ENCODE results near the gene MXRA8.
"Not testable (repeated sequence)": the region's sequence is repeated elsewhere in the genome, so short reads cannot be mapped to it uniquely, and the experiment has no call there.

Gene MXRA8

GRCh38 chr1:1358433-1359271, at the start of gene MXRA8:
MXRA8 (minus strand) TSS chr1:1358555; CDS start chr1:1358504, 51 bp downstream.
- peak; percentile 93 for DNase-seq

DNA sequence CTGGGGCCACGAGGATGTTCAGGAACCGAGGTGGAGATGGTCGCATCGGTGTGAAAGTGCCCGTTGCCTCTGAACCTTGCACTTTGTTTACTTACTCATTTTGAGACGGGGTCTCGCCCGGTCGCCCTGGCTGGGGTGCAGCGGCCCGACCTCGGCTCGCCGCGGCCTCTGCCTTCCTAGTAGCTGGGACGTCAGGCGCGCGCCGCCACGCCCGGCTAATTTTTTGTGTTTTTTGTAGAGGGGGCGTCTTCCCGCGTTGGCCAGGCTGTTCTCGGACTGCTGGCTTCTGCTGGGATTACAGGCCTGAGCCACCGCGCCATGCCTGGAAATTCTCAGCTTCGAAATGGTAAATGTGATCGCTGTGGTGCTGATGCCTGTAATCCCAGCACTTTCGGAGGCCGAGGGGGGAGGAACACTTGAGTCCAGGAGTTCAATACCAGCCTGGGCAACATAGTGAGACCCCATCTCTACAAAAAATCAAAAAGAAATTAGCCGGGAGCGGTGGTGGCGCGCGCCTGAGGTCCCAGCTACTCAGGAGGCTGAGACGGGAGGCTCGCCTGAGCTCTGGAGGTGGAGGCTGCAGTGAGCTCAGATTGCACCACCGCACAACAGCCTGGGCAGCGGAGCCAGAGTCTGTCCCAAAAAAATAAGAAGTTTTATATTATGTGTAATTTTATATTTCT, 49.4 kb upstream of the MXRA8 start:
- DNase-seq, result no peak

DNA sequence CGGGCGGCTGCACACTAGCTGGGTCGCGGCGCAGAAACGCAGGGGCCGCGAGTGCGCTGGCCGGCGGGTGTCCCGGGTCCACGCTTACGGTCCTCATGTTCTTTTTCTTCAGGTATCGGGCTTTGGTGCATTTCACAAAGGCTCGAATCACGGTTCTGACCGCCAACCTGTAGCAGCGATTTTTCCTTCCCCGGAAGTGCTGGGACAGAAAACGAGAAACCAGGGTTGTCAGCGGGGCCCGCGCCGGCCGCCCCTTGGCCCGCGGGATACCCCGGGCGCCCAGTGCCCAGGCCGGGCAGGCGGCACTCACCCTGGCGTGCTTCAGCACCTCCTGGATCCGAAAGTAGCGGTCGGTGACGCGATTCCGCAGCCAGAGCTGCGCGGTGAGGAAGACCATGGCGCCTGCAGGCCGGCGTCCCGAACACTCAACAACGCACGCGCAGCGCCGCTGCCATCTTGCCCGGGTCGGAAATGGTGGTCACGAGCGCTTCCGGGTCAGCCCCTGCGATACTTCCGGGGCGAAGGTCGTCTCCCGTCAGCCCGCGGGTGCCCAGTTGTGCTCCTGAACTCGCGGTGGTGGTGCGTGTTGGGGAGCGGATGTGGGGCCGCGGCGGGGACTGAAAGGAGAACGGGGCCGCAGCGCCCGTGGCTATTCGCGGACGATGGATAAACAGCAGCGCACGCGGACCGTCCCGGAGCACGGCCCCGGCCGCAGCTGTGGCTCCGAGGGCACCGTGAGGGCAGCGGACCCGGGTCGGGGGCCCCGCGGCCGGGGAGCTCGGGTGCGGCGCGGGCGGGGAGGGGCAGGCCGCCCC, 48.7 kb upstream of the MXRA8 start, which contains the start of gene MRPL20:
Gene MRPL20 (minus strand): TSS at position 473 of the 815 bp plus-strand sequence. CDS start 76 bp downstream, at position 397.
- DNase-seq, result peak; percentile 88

DNA sequence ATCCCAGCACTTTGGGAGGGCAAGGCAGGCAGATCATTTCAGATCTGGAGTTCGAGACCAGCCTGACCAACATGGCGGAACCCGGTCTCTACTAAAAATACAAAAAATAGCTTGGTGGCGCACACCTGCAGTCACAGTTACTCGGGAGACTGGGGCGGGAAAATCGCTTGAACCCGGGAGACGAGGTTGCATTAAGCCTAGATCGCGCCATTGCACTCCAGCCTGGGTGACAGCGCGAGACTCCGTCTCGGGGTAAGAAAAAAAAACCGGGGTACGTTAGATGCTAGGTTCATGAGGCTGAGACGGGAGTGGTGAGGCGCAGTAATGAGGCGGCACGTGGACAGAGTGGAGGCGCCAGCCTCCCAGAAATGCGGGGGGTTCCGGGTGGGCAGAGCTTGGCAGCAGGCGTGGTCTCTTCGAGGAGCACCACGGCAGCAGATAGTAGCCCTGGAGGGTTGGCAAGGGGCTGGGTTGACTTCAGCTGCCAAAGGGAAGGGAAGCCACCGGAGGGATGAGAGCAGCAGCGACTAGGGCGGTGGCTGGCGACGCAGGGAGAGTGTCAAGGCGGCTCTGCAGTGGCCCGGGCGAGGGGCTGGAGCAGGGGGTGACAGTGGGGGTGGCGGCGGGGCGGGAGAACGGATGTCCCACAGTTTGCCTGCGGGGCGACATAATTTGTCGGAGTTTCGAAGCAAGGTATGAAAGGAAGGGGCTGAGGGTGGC, 47.9 kb upstream of the MXRA8 start:
- no peak for DNase-seq

DNA sequence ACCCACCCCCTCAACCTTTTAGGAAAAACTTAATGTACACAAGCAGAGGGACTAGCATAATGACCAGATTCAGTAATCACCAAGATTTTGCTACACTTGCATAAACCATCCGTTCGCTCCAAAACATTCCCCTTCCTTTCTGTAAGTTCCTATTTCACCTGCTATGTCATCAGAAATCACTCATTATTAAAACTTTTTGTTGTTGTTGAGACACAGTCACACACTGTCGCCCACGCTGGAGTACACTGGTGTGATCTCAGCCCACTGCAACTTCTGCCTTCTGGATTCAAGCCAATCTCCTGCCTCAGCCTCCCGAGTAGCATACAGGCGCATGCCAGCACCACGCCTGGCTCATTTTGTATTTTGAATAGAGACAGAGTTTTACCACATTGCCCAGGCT, 45.3 kb upstream of the MXRA8 start:
- no peak for DNase-seq

DNA sequence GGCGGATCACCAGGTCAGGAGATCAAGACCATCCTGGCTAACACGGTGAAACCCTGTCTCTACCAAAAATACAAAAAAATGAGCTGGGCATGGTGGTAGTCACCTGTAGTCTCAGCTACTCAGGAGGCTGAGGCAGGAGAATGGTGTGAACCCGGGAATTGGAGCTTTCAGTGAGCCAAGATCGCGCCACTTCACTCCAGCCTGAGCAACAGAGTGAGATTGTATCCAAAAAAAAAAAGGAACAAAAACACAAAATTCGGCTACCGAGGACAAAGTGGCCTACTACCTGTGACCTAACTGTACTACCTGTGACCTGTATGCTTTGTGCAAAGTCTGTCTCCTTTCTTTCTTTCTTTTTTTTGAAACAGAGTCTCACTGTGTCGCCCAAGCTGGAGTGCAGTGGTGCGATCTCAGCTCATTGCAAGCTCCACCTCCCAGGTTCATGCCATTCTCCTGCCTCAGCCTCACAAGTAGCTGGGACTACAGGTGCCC, 44.6 kb upstream of the MXRA8 start:
- DNase-seq, result not testable (repeated sequence)

- DNase-seq, result peak; percentile 57
Measured at GRCh38 chr1:1402072-1402900, 43.9 kb upstream of the MXRA8 start.

GRCh38 chr1:1401457-1402010, 43.2 kb upstream of the MXRA8 start:
- DNase-seq, result no peak

DNA sequence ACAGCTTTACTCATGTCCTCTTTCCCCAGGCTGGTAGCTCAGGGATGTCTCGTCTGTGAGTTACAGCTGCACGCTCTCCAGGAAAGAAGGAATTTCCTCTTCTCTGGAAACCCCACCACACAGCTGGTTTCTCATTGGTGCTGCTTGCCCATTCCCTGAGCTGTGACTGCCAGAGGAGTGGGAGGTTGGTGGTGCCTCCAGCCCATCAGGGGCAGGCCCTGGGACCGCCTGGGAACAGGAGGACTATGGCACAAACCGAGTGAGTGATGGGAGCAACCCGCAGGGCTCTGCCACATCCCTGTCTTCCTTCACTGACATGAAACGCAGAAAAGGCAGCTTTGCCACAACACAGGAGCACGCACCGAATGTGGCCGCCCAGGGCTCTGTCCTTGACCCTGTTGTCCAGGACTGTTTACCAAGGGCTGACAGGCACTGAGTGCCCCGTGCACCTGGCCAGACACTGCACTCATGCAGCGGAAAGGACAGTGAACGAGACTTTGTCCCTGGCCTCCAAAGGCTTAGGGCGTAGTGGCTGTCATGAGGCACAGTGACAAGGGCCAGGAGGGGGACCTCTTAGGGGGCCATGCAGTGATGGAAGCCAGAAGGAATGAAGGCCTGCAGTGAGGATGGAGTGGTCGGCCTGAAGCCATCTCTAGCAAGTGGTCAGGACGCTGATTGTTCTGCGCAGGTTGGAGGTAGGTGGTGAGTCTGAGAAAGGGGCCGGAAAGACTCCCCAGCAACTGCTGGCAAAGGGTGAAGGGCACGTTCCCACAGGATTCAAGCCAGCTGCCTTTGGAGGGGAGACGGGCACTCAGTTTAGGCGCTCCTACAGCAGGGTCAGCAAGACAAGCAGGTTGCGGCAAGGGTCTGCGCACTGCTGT, 42.5 kb upstream of the MXRA8 start:
- DNase-seq, result no peak

DNA sequence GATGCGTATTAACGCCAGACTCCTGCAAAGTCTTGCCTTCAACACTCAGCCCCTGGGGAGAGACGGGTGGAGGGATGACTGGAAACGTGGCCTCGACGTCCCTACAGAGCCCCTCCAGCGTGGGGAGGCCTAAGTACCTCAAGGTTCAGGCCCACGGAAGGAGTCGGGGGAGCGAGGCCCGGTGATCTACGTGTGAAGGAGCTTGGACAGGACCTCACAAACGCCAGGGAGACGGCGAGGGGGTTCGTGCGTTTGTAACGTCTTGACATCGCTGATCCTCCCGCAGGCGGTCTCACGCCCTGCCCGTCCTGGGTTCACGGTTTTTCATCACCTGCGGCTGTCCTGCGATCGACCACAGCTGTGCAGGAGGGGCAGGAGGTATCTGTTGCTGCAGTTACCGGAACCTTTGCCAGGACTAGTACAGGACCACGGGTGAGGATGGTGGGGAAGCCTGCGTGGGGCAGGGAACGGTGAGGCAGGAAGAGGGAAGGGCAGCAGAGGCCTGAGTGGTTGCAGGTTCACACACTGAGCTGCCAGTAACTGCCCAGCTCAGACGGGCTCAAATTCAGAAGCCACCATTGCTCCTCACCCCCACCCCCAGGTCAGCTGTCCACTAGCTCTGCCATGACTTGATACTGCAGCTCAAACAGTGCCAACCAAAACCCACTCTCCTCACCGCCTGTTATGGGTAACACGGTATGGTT, 41.7 kb upstream of the MXRA8 start:
- DNase-seq, result no peak

DNA sequence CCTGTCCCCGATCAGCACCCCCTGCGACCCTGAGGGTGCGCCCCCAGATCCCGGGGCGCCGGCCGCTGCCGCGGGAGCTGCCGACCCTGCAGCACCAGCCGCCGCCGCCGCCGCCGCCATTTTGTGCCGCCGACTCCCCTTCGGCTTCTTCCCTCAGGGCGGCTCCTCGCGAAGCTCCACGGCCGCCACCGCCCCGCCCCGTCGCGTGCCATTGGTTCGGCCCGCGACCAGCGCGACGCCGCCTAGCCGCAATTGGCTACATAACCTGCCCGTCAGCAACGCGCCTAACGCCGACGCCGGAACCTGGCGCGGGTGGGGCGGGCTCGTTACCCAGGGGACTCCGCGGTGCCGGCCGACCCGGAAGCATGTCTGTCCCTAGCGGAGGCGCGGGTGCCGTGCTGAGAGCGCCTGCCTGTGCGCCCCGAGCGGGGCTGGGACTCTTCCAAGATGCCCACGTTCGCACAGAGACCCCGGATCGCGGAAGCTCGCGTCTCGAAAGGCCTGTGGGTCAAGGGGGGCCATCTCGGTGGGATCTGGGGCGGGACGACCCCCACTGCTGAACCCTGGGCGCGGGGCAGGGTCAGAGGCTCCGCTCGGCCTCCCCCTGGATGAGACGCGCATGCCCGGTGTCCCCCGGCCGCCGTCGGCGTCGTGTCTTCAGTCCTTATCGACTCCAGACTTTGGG, 41.0 kb upstream of the MXRA8 start, which contains the start of gene CCNL2:
Gene CCNL2 (minus strand): TSS at position 149 of the 685 bp plus-strand sequence. CDS start 29 bp downstream, at position 120.
- peak; percentile 98 for DNase-seq

- no peak for DNase-seq
Measured at GRCh38 chr1:1398677-1399186, 40.4 kb upstream of the MXRA8 start.

GRCh38 chr1:1397839-1398523, 39.6 kb upstream of the MXRA8 start:
- DNase-seq, result no peak

DNA sequence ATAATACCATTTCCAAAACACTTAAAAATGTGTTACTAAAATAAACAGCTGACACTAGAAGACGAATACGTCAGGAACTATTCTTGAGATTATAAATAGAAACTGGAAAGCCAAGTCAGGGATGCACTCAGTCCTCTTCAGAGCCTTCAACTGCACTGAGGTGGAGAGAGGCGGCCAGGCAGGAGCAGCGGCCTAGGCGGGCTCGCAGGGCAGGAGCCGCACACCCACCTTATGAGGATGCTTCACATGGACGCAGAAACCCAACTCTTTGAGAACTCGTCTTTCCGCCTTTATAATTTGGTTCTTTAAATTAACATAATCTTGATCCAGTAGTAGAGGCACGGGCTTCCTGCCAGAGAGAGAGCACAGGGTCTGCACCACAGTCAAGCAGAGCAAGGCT, 36.8 kb upstream of the MXRA8 start:
- no peak for DNase-seq

DNA sequence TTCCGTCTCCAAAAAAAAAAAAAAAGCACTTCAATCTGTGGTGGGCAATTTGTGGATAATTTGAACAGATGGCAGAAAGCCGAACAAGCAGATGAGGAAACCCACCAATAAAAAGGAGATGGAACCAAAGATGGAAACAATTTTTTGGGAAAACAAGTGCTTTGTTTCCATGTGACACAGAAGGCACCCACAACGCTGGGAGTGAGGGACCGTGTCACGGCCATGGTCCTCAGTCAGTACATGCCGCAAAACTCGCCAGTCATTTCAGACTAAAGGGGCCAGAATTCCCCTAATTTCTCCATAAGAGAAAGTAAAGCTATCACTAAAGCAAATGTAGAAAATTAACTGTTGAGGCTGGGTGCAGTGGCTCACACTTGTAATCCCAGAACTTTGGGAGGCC, 35.8 kb upstream of the MXRA8 start:
- DNase-seq, result no peak

DNA sequence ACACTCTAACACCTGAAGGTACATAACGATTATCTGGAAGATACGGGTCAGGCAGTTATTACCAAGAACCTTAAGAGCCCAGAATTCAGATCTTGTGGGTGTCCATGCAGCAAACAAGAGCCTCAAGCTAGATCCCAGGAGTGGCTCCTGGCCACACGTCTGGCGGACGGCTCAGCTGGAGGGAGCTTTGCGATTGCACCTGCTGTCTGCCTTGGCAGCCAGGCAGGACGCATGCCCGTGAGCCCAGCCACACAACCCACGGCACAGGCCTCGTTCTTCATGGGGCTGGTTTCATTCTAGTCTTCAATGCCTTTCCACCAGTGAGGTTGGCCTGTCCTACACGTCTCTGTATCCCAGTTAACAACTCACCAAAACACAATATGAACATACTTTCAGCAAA, 35.1 kb upstream of the MXRA8 start:
- no peak for DNase-seq

- DNase-seq, result no peak
Measured at GRCh38 chr1:1393014-1393413, 34.7 kb upstream of the MXRA8 start.

DNA sequence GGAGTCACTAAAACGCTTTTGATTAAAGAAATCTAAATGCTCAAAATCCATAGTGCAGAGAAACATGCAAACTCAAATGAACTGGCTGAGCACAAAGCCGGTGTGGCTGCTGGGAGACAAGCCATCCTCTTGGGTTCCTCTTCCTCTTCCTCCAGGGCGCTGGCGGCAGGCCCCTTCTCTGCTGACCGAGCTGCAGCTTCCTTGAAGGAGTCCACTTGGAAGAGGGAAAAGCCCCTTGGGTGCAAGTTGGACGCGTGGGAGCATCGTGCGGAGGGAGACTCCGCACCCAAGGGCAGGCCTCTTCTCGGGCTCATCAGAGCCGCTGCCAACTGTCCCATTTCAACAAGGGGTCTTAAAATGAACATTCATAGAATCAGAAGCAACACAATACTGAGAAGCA, 32.9 kb upstream of the MXRA8 start:
- no peak for DNase-seq
